Activated T-helper 1 cell treated with Interleukin-2 at 50 U/mL for 16 hours (primary cell): ENCODE data around the gene SLC9A3.

Experiments used
- DNase-seq: peaks from one replicate; pipeline ENCODE4 v3.0.0-alpha.2; 2020; ENCODE audit warnings: low read depth

The SLC9A3 gene

GRCh38 chr5:428754-429452 lies 95.3 kb downstream of the SLC9A3 start:
- no peak for DNase-seq

- DNase-seq: no peak
These were observed 96.0 kb downstream of the SLC9A3 start for GRCh38 chr5:428219-428618.

- no peak for DNase-seq
These were observed 96.7 kb downstream of the SLC9A3 start for GRCh38 chr5:427415-428087.

GRCh38 chr5:426392-426976 lies 97.8 kb downstream of the SLC9A3 start:
- no peak for DNase-seq

- no peak for DNase-seq
These were observed 98.5 kb downstream of the SLC9A3 start for GRCh38 chr5:425714-426113.

- no peak for DNase-seq
These were observed 99.7 kb downstream of the SLC9A3 start for GRCh38 chr5:424301-425110.

- no peak for DNase-seq
These were observed 100.5 kb downstream of the SLC9A3 start for GRCh38 chr5:423626-424261.

GRCh38 chr5:423233-423565 lies 101.0 kb downstream of the SLC9A3 start:
- no peak for DNase-seq

- no peak for DNase-seq
These were observed 101.7 kb downstream of the SLC9A3 start for GRCh38 chr5:422323-423232.

- no peak for DNase-seq
These were observed 102.3 kb downstream of the SLC9A3 start for GRCh38 chr5:421901-422300.

GRCh38 chr5:421287-421880 lies 102.9 kb downstream of the SLC9A3 start:
- no peak for DNase-seq

GRCh38 chr5:420632-421286 lies 103.5 kb downstream of the SLC9A3 start:
- DNase-seq: no peak
